Panc1 (cell line): Measurements from ENCODE around the gene SLC2A4. TPM values are rescaled to one million over a fixed set of nuclear protein-coding genes. Genes with fewer than 3 reads are reported as not detected.
A peak's percentile ranks its signal among the peaks of the same experiment; 100 is the strongest.

Experiments
- ATAC-seq: fragments of 200-7000 bp; cut with Tn5 transposase; 2 replicates; pipeline ENCODE4 v1.9.1; 2020; ENCODE audit warnings: mild to moderate bottlenecking, moderate library complexity
- BruUV-seq: library from RNA; stranded (reverse); fragments of 400-500 nt; replicated peaks from 2 replicates; lab custom pipeline; 2021; lab: Mats Ljungman, UMichigan
- CTCF ChIA-PET: fragments of 300-600 bp; sonication (Branson Sonifier 250); formaldehyde crosslinking; loops from one replicate; lab custom pipeline; 2022; ENCODE audit warnings: antibody characterized with exemption; lab: Charles Lee
- POLR2A ChIA-PET: fragments of 300-600 bp; sonication (Branson Sonifier 250); formaldehyde crosslinking; loops from one replicate; lab custom pipeline; 2022; ENCODE audit warnings: antibody characterized with exemption; lab: Charles Lee
- DNase-seq: peaks from one replicate; pipeline ENCODE4 v3.0.0-alpha.2; 2010; ENCODE audit warnings: low read depth, low spot score
- H3K27ac ChIP-seq: 2 replicates; pipeline ENCODE4 v1.5.1; 2011; ENCODE audit warnings: mild to moderate bottlenecking, low read length, inconsistent platforms
- H3K27me3 ChIP-seq: fragments of 200-500 bp; sonication (Bioruptor generic); 2 replicates; pipeline ENCODE4 v1.6.0; 2014; ENCODE audit warnings: low read length, inconsistent platforms; ENCODE audit not compliant: control insufficient read depth, insufficient read depth
- H3K36me3 ChIP-seq: fragments of 200-500 bp; sonication (Bioruptor generic); 2 replicates; pipeline ENCODE4 v1.5.1; 2014; ENCODE audit warnings: inconsistent platforms, mild to moderate bottlenecking, low read length, moderate library complexity; ENCODE audit not compliant: control insufficient read depth, insufficient read depth
- H3K4me1 ChIP-seq: 2 replicates; pipeline ENCODE4 v1.5.1; 2011; ENCODE audit warnings: inconsistent platforms, mild to moderate bottlenecking, low read length, moderate library complexity; ENCODE audit not compliant: control insufficient read depth, insufficient read depth
- H3K4me3 ChIP-seq, 2 experiments: 2 replicates each; pipeline ENCODE4 v1.5.1; 2011 to 2012; ENCODE audit warnings: low read depth in 2 of 2, low read length in 2 of 2, mild to moderate bottlenecking in 2 of 2, inconsistent platforms in 1 of 2, moderate library complexity in 1 of 2
- H3K9me3 ChIP-seq: fragments of 200-500 bp; sonication (Bioruptor generic); 2 replicates; pipeline ENCODE4 v1.5.1; 2014; ENCODE audit warnings: low read depth, mild to moderate bottlenecking, inconsistent platforms, low read length, moderate library complexity; ENCODE audit not compliant: control insufficient read depth, insufficient read depth
- CTCF ChIP-seq: fragments of 450-650 bp; IDR thresholded peaks from 2 replicates; pipeline ENCODE4 v1.5.1; 2017; ENCODE audit warnings: mild to moderate bottlenecking
- POLR2AphosphoS5 ChIP-seq: IDR thresholded peaks from 2 replicates; pipeline ENCODE4 v1.6.1; 2012; ENCODE audit warnings: mild to moderate bottlenecking, low read depth, low read length, moderate library complexity
- REST ChIP-seq, 2 experiments: IDR thresholded peaks; 2 replicates each; pipeline ENCODE4 v1.6.1; 2011 to 2012; ENCODE audit warnings: low read depth in 2 of 2, control low read depth in 1 of 2, low read length in 1 of 2, mild to moderate bottlenecking in 1 of 2, moderate library complexity in 1 of 2; ENCODE audit not compliant: insufficient read depth in 1 of 2
- SIN3A ChIP-seq: IDR thresholded peaks from 2 replicates; pipeline ENCODE4 v1.6.1; 2012; ENCODE audit warnings: low read depth, mild to moderate bottlenecking, low read length, moderate library complexity, borderline replicate concordance; ENCODE audit not compliant: insufficient read depth
- TCF7L2 ChIP-seq: IDR thresholded peaks from 2 replicates; pipeline ENCODE4 v1.6.1; 2011; ENCODE audit warnings: mild to moderate bottlenecking, low read depth, low read length, inconsistent platforms
- in situ Hi-C: cut with HindIII; loops from 2 replicates; pipeline ENCODE4 v1.10.0; 2016; ENCODE audit warnings: low sequenced_read_pairs, low pct_unique_long_range_greater_than_20kb
- intact Hi-C: fragments of 100-400 bp; cut with micrococcal nuclease; formaldehyde crosslinking; loops from one replicate; pipeline ENCODE4 v1.10.0; 2022; ENCODE audit not compliant: unreplicated experiment
- total RNA-seq: library from RNA; stranded (reverse); gene quantifications from one replicate; pipeline ENCODE4 v1.2.1, GENCODE V29; 2021; ENCODE audit not compliant: unreplicated experiment

Gene SLC2A4
- total RNA-seq, 1 experiment from 2014 or later: 0.31 TPM

GRCh38 chr17:7238420-7239090 is 43.0 kb upstream of the SLC2A4 start:
- BruUV-seq: no TSS peak
- intact Hi-C loops (no loop called here), in situ Hi-C loops (no loop called here)
- no peak for ATAC-seq
- no peak for TF ChIP-seq SIN3A
- TF ChIP-seq CTCF: no peak
- TF ChIP-seq REST (IDR thresholded peaks at IDR 0.05; ENCODE audit: insufficient read depth in 1 of 2, low read depth in 2 of 2, low read length in 1 of 2): no peak
- no peak for TF ChIP-seq TCF7L2
- TF ChIP-seq POLR2AphosphoS5: 0 out of 2 replicates have a peak, but pooled peaks have one; percentile 28
- CTCF ChIA-PET: no interaction called here
- H3K4me1 ChIP-seq: peaks cover 43% of the 10 kb centered on the region
- peaks cover 7% of the 10 kb centered on the region for H3K36me3 ChIP-seq
- no peaks in the 10 kb centered on the region for H3K9me3 ChIP-seq
- DNase-seq: no peak
- POLR2A ChIA-PET: interaction anchor here (0.5 kb wide), 1 partner anchor 28 kb away, joined by 3 read pairs; no protein-coding TSS in a partner anchor
- peak overlapping the region; percentile 79 to 83 for H3K4me3 ChIP-seq
- H3K27ac ChIP-seq: peak overlapping the region; percentile 96
- H3K27me3 ChIP-seq: no peaks in the 10 kb centered on the region

- no TSS peak for BruUV-seq
- intact Hi-C loops: no loop called here
- peaks cover 43% of the 10 kb centered on the region for H3K4me1 ChIP-seq
- ATAC-seq (peak; percentile 75), DNase-seq (peak; percentile 97)
- no peaks in the 10 kb centered on the region for H3K27me3 ChIP-seq
- peaks cover 10% of the 10 kb centered on the region for H3K36me3 ChIP-seq
- H3K27ac ChIP-seq: peak within 1 kb of the TSS; percentile 99
- H3K4me3 ChIP-seq: peak within 1 kb of the TSS; percentile 87 to 92
- ChIA-PET POLR2A (interaction anchor here (0.5 to 0.6 kb wide), 2 partner anchors 27 to 167 kb away, joined by 3 to 5 read pairs; no protein-coding TSS in a partner anchor), CTCF (interaction anchor here (0.6 kb wide), 1 partner anchor 94 kb away, joined by 9 read pairs; no protein-coding TSS in a partner anchor)
- TF ChIP-seq CTCF: no peak
- no peak for TF ChIP-seq SIN3A
- no peak for TF ChIP-seq REST (IDR thresholded peaks at IDR 0.05; ENCODE audit: insufficient read depth in 1 of 2, low read depth in 2 of 2, low read length in 1 of 2)
- TF ChIP-seq POLR2AphosphoS5: peak; percentile 56
- TF ChIP-seq TCF7L2: peak; percentile 77
- in situ Hi-C loops: no loop called here
- H3K9me3 ChIP-seq: no peaks in the 10 kb centered on the region
These were observed 42.2 kb upstream of the SLC2A4 start, which contains the start of gene PHF23 for GRCh38 chr17:7239091-7240027. Gene PHF23, minus strand, starts transcription at chr17:7239457. Its CDS starts 178 bp downstream, at chr17:7239279.
